Activated CD8-positive, alpha-beta memory T cell treated with anti-CD3 and anti-CD28 coated beads for 48 hours (primary cell): Measurements from ENCODE around the gene AQP2.
A peak's percentile ranks its signal among the peaks of the same experiment; 100 is the strongest.

ENCODE experiments used
- DNase-seq, 3 experiments: peaks; one replicate each; pipeline ENCODE4 v3.0.0-alpha.2; 2020; ENCODE audit warnings: low read depth in 2 of 3, low spot score in 2 of 3

AQP2 gene

DNA sequence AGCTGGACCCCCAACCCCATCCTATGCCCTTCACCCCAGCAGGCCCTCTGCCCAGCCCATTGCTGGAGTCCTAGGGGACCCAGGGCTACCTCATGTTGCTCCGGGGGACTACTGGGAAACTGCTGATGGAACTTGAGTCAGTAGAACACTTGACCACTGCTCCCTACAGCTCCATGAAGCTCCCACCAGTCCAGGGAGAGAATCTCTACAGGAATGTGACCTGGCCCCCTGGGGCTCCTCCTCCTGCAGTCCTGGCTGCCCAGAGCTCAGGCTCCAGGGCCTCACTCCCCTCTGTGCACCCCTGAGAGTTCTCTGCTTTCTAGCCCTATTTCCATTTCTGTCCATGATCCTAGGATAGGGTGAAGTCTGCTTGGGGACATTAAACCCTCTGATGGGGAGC, 10.8 kb upstream of the AQP2 start:
- DNase-seq = no peak

DNA sequence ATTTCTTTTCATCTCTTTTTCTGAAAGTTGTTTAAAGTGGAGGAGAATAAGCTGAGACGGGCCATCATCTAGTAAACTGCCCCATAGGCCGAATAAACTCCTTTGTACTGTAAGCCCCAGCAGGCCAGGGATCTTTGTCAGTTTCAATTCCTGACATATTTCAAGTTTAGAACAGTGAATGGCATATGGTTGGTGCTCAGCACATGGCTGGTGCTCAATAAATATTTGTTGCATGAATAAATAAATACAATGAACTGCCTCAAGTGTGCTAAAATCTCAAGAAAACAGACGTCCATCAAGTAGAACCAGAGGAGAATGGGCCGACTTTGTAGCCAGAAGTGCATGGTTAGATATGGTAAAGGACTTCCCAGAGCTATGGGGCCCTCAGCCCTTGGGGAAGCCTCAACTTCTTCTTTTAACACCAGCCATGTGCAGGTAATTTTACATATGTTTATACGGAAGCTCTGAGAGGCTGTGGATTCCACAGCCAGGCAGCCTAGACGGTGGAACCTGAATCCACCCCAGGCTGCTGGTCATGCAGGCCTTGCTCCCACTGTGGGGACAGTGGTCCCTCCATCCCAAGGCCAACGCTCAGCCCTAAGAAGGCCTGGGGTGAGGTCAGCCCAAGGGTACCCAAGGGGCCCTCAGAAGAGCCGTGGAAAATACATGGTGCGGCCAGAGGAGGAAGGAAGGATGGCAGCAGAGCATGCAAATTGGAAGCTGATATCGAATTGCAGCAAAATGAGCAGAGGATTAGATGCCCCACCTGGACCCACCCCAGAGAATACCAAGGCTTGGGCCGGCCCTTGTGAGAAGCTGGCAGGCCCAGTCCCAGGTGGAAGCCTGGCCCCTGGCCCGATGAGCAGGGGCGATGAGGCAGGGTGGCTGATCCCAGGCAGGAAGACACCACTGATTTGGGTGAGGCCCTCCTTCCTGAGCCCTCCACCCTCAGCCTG, 8.7 kb upstream of the AQP2 start:
- no peak for DNase-seq

- no peak for DNase-seq
These were observed 8.0 kb upstream of the AQP2 start for GRCh38 chr12:49942512-49942893.

DNA sequence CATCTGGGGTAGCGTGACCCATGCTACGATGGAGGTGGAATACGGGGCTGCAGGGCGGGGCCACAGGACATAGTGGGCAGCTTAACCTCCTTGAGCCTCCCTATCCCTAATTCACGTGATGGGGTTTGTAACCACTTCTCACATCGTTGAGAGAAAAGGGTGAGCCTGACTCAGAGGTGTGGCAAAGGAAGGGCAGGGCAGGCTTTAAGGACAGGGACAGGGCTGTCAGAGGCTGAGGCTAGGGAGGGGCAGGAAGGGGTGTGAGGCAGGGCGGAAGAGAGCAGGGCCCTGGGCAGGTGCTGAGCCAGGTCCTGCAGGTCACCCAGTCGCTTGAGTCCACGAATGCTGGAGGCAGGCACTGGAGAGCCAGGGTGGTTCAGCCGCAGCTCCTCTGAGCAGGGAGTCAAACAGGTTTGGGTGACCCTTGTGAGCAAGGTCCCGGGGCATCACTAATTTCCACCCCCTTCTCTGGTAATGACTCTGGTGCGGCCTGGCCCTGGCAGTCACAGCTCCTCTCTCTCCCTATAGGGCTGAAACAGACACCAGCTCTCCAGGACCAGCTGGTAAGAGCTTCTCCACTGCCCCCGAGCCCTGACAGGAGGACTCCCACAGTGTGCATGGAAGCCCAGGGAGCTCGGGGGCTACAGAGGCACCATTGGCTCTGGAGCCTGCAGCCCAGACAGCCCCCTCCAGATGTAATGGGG, 7.5 kb upstream of the AQP2 start:
- DNase-seq = no peak

DNA sequence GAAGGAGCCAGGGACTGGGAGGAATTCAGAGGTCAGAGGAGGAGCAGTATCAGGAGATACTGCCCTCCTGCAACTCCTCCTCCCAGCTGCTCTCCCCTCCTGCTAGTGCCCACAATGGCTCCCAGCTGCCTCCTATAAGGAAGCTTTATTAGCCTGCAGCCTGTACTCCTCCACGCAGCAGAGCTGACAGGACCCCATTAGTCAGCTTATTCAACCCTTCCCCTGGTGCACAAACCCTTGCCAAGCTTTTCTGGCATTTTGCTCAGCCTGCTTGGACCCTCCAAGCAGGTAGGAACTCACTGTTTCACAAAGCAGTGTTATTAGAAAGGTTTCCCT, 6.9 kb upstream of the AQP2 start:
- DNase-seq = no peak

GRCh38 chr12:49944046-49944445, 6.5 kb upstream of the AQP2 start:
- DNase-seq = no peak

- DNase-seq = no peak
These were observed 5.8 kb upstream of the AQP2 start for GRCh38 chr12:49944718-49945117.

GRCh38 chr12:49945394-49946080, 5.0 kb upstream of the AQP2 start:
- DNase-seq = peak; percentile 70 to 90 (median 80)

DNA sequence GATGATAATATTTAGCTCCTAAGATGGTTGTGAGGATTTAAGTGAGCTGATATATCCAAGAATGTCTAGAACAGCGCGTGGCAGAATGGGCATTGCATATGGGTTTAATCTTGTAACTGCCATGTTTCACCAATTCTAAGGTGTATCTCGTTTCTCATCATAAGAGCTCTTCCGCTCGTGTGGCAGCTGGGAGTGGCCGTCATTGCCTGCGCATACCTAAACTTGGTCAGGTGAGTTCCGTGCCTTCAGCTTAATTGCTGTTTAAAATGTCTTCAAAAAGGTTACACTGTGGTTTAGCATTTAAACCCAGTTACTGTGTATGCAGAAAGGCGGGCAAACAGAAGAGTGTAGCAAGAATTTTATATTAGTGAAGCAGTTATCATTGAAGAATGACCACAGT, 4.5 kb upstream of the AQP2 start:
- DNase-seq = no peak

- DNase-seq = no peak
These were observed 4.0 kb upstream of the AQP2 start for GRCh38 chr12:49946497-49946896.

GRCh38 chr12:49947593-49948226, 2.8 kb upstream of the AQP2 start:
- DNase-seq = no peak

GRCh38 chr12:49948866-49949845, 1.4 kb upstream of the AQP2 start:
- DNase-seq = no peak

DNA sequence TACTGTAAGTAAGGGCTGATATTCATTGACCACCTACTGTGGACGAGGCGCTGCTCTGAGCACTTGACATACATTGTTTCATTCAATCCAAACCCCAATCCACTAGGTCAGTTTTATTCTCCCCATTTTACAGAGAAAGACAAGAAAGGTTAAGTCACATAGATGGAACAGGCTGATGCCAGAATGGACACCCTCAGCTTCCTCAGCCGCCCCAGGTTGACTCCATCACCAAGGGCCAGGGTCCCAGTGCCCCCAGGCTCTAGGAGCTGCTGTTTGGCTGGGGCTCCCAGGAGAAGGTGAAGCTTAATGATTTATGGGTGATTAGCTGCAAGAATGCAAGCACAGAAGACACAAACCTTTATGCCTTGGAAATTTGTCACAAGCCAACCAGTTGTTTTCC, 671 bp upstream of the AQP2 start:
- no peak for DNase-seq

DNA sequence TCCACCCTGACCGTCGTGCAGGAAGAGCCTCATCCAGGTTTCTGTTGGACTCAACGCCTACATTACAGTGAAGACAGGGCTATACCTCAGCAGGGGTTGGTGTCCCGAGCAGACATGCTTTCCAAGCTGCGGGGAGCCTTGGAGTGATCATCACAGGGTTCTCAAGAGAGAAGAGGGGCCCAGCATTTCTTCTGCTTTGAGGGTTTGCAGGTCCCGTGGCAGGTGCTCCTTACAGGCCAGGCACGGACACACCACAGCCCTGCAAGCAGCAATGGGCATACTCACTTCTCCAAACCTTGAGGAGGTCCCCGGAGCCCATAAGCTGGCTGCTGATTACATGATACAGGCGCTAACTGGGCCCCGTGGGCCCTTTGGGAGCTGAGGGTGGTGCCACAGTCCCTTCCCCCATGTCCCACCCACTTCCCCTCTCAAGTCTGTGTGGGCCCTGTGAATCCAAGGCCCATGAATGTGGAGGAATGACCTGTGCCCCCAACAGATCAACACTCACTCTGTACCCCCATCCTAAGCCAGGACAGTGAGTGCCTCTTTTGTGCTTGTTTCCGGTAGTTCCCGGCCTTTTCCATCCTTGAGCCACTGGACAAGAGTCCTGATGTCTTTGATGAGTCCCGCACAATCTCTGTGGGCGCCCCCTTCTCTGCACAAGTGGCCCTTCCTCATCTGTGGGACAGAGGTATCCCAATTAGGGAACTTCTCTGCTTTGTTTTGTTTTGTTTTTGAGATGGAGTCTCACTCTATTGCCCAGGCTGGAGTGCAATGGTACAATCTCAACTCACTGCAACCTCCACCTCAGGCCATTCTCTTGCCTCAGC, 1.1 kb downstream of the AQP2 start:
- no peak for DNase-seq

DNA sequence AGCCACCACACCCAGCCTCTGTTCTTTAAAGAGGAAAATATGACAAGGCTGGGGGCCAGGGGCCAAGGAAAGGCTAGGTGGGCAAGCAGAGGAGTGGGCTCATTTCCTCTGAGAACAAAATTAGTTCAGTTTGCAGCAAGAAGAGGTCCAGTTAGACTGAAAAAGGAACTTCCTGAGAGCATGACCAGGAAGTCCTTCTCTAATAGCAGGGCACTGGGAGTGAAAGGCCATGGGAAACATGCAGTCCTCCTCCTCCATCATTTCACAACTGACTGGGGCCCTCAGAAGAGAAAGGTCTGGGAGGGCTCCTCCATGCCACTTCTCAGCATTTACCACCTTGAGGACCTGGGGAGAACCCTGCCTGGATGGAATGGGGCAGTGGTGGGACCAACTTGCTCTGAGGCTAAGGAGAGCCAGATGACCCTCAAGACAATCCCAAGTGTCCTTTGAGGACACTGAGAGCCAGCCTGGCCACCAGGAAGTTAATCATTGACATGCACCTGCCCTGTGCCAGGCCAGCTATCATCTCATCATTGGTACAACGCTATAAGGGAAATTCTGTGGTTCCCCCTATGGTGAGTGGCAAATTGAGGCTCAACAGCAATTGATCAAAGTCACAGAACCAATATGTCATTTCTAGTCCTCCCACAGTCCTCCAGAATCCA, 2.0 kb downstream of the AQP2 start:
- no peak for DNase-seq

DNA sequence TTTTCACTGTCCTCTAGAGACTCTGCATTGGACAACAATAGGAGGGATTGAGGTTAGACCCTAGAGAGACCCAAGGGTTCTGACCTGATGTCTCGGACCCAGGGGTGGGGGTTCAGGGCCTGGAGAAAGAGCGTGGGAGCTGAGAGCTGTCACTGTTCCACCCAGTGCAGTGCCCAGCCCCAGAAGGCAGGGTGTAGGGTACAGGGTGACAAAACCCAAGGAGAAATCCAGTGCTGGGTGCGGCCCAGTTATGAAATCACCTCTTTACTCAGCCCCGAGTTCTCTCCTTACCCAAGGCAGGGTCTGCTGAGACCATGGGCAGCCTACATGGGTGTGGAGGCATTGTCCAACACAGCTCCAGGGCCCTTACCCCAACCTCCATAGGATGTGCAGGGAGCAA, 2.6 kb downstream of the AQP2 start:
- no peak for DNase-seq

GRCh38 chr12:49953961-49954846, 3.7 kb downstream of the AQP2 start:
- DNase-seq = no peak
